ENCODE measurements around the gene SHLD3. TPM values are rescaled to one million over a fixed set of nuclear protein-coding genes. Genes with fewer than 3 reads are reported as not detected.

The SHLD3 gene
- total and polyA plus RNA-seq, 9 of the 15 experiments (the other 6 are each of a cell fraction or from before 2014, with no cell fraction given): 3.0 to 14.5 (median 8.6) TPM

GRCh38 chr5:65624025-65624570, 729 bp upstream of the SHLD3 start, which contains the start of gene TRIM23 (continued):
- TF ChIP-seq, protein P1, sequence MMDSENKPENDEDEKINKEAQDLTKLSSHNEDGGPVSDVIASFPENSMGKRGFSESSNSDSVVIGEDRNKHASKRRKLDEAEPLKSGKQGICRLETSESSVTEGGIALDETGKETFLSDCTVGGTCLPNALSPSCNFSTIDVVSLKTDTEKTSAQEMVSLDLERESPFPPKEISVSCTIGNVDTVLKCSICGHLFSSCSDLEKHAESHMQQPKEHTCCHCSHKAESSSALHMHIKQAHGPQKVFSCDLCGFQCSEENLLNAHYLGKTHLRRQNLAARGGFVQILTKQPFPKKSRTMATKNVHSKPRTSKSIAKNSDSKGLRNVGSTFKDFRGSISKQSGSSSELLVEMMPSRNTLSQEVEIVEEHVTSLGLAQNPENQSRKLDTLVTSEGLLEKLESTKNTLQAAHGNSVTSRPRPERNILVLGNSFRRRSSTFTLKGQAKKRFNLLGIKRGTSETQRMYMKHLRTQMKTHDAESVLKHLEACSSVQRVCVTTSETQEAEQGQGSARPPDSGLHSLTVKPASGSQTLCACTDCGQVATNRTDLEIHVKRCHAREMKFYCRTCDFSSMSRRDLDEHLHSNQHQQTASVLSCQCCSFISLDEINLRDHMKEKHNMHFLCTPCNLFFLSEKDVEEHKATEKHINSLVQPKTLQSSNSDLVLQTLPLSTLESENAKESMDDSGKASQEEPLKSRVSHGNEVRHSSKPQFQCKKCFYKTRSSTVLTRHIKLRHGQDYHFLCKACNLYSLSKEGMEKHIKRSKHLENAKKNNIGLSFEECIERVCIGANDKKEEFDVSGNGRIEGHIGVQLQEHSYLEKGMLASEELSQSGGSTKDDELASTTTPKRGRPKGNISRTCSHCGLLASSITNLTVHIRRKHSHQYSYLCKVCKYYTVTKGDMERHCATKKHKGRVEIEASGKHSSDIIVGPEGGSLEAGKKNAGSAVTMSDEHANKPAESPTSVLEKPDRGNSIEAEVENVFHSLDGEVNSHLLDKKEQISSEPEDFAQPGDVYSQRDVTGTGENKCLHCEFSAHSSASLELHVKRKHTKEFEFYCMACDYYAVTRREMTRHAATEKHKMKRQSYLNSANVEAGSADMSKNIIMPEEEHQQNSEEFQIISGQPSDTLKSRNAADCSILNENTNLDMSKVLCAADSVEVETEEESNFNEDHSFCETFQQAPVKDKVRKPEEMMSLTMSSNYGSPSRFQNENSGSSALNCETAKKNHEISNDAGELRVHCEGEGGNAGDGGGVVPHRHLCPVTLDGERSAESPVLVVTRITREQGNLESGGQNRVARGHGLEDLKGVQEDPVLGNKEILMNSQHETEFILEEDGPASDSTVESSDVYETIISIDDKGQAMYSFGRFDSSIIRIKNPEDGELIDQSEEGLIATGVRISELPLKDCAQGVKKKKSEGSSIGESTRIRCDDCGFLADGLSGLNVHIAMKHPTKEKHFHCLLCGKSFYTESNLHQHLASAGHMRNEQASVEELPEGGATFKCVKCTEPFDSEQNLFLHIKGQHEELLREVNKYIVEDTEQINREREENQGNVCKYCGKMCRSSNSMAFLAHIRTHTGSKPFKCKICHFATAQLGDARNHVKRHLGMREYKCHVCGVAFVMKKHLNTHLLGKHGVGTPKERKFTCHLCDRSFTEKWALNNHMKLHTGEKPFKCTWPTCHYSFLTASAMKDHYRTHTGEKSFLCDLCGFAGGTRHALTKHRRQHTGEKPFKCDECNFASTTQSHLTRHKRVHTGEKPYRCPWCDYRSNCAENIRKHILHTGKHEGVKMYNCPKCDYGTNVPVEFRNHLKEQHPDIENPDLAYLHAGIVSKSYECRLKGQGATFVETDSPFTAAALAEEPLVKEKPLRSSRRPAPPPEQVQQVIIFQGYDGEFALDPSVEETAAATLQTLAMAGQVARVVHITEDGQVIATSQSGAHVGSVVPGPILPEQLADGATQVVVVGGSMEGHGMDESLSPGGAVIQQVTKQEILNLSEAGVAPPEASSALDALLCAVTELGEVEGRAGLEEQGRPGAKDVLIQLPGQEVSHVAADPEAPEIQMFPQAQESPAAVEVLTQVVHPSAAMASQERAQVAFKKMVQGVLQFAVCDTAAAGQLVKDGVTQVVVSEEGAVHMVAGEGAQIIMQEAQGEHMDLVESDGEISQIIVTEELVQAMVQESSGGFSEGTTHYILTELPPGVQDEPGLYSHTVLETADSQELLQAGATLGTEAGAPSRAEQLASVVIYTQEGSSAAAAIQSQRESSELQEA (IDR thresholded peaks at IDR 0.05; ENCODE audit: low read depth): no peak
- TF ChIP-seq TEAD4 (IDR thresholded peaks at IDR 0.05; ENCODE audit: low read length): no peak
- no peak for TF ChIP-seq TEAD4 (CRISPR knock-in tag; IDR thresholded peaks at IDR 0.05; ENCODE audit: borderline replicate concordance)
- no peak for TF ChIP-seq BACH1 (tag; IDR thresholded peaks at IDR 0.05)
- TF ChIP-seq, protein P2, sequence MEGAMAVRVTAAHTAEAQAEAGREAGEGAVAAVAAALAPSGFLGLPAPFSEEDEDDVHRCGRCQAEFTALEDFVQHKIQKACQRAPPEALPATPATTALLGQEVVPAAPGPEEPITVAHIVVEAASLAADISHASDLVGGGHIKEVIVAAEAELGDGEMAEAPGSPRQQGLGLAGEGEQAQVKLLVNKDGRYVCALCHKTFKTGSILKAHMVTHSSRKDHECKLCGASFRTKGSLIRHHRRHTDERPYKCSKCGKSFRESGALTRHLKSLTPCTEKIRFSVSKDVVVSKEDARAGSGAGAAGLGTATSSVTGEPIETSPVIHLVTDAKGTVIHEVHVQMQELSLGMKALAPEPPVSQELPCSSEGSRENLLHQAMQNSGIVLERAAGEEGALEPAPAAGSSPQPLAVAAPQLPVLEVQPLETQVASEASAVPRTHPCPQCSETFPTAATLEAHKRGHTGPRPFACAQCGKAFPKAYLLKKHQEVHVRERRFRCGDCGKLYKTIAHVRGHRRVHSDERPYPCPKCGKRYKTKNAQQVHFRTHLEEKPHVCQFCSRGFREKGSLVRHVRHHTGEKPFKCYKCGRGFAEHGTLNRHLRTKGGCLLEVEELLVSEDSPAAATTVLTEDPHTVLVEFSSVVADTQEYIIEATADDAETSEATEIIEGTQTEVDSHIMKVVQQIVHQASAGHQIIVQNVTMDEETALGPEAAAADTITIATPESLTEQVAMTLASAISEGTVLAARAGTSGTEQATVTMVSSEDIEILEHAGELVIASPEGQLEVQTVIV (CRISPR knock-in tag; IDR thresholded peaks at IDR 0.05; ENCODE audit: borderline replicate concordance): no peak
- no peak for TF ChIP-seq STAT6 (CRISPR knock-in tag; IDR thresholded peaks at IDR 0.05)
- TF ChIP-seq KLF10 (CRISPR knock-in tag; IDR thresholded peaks at IDR 0.05): no peak
- TF ChIP-seq FIP1L1 (IDR thresholded peaks at IDR 0.05; ENCODE audit: low read depth, low read length, poor library complexity, severe bottlenecking): no peak
- TF ChIP-seq WHSC1 (IDR thresholded peaks at IDR 0.05; ENCODE audit: low read length): no peak
- no peak for TF ChIP-seq NFIC (IDR thresholded peaks at IDR 0.05)
- no peak for TF ChIP-seq GTF2F1 (IDR thresholded peaks at IDR 0.05; ENCODE audit: low read depth, low read length)
- TF ChIP-seq ID3 (CRISPR knock-in tag; IDR thresholded peaks at IDR 0.05): no peak
- TF ChIP-seq ID3 (tag; IDR thresholded peaks at IDR 0.05): no peak
- no peak for TF ChIP-seq PRMT5 (CRISPR knock-in tag; IDR thresholded peaks at IDR 0.05)
- no peak for TF ChIP-seq STAT5B (CRISPR knock-in tag; IDR thresholded peaks at IDR 0.05)

Data from K562 (cell line).